Measurements from ENCODE around the gene C19orf73. TPM values are rescaled to one million over a fixed set of nuclear protein-coding genes. Genes with fewer than 3 reads are reported as not detected.
"Not testable (repeated sequence)": the region's sequence is repeated elsewhere in the genome, so short reads cannot be mapped to it uniquely, and the experiment has no call there.

C19orf73 gene
- total and polyA plus RNA-seq, 2 donors from 2014 or later, result 0.82 to 3.9 TPM

- peak overlapping the region in 2 of 3 donors; percentile 51 to 89 for H3K4me3 ChIP-seq (ENCODE audit: low read length in 3 of 3)
- no peaks in the 10 kb centered on the region for H3K9me3 ChIP-seq (ENCODE audit: control insufficient read depth in 2 of 3, insufficient read depth in 1 of 3, low read length in 3 of 3)
- no peak for TF ChIP-seq CTCF (IDR thresholded peaks at IDR 0.05; ENCODE audit: borderline replicate concordance, extremely low read depth, insufficient read depth)
- H3K27ac ChIP-seq (ENCODE audit: low read depth in 2 of 2, low read length in 2 of 2), result peak overlapping the region; percentile 16 to 41
- no peaks in the 10 kb centered on the region for H3K27me3 ChIP-seq (ENCODE audit: control insufficient read depth, insufficient read depth, low read length)
- peak in 2 of 5 donors; percentile 59 to 67 for DNase-seq
- peaks cover 0 to 25% (median 0%) of the 10 kb centered on the region in 3 donors for H3K4me1 ChIP-seq (ENCODE audit: control insufficient read depth in 2 of 3, insufficient read depth in 2 of 3, low read depth in 1 of 3, low read length in 3 of 3)
- peak overlapping the region in 1 of 3 donors; percentile 40 for H3K9ac ChIP-seq (ENCODE audit: low read length in 3 of 3)
- FAIRE-seq, result no peak
- intact Hi-C loops (cut with DNase I), result no loop called here
- H3K36me3 ChIP-seq (ENCODE audit: control insufficient read depth in 2 of 3, insufficient read depth in 3 of 3, low read length in 3 of 3), result no peaks in the 10 kb centered on the region
Measured at GRCh38 chr19:49148044-49148682, 29.2 kb upstream of the C19orf73 start.

- H3K9me3 ChIP-seq (ENCODE audit: control insufficient read depth in 2 of 3, insufficient read depth in 1 of 3, low read length in 3 of 3); intact Hi-C loops (cut with DNase I); FAIRE-seq; H3K9ac ChIP-seq (ENCODE audit: low read length in 3 of 3); H3K27ac ChIP-seq (ENCODE audit: low read depth in 2 of 2, low read length in 2 of 2); DNase-seq; H3K36me3 ChIP-seq (ENCODE audit: control insufficient read depth in 2 of 3, insufficient read depth in 3 of 3, low read length in 3 of 3); H3K27me3 ChIP-seq (ENCODE audit: control insufficient read depth, insufficient read depth, low read length): not testable (repeated sequence)
- Histone ChIP-seq H3K4me1 (ENCODE audit: control insufficient read depth in 2 of 3, insufficient read depth in 2 of 3, low read depth in 1 of 3, low read length in 3 of 3) (peaks cover 0 to 26% (median 0%) of the 10 kb centered on the region in 3 donors), H3K4me3 (ENCODE audit: low read length in 3 of 3) (peak overlapping the region in 1 of 3 donors; percentile 44)
Measured at GRCh38 chr19:49146408-49146770, 27.4 kb upstream of the C19orf73 start.

GRCh38 chr19:49145573-49146407, 26.8 kb upstream of the C19orf73 start:
- H3K9me3 ChIP-seq (ENCODE audit: control insufficient read depth in 2 of 3, insufficient read depth in 1 of 3, low read length in 3 of 3), result no peaks in the 10 kb centered on the region
- no peaks in the 10 kb centered on the region for H3K27me3 ChIP-seq (ENCODE audit: control insufficient read depth, insufficient read depth, low read length)
- no peaks in the 10 kb centered on the region for H3K36me3 ChIP-seq (ENCODE audit: control insufficient read depth in 2 of 3, insufficient read depth in 3 of 3, low read length in 3 of 3)
- H3K9ac ChIP-seq (ENCODE audit: low read length in 3 of 3), result no peak overlapping the region
- peak overlapping the region in 2 of 3 donors; percentile 14 to 44 for H3K4me3 ChIP-seq (ENCODE audit: low read length in 3 of 3)
- DNase-seq (peak; percentile 87 to 93 (median 92)), FAIRE-seq (no peak)
- intact Hi-C loops (cut with DNase I), result no loop called here
- no peak overlapping the region for H3K27ac ChIP-seq (ENCODE audit: low read depth in 2 of 2, low read length in 2 of 2)
- peak; percentile 70 for TF ChIP-seq CTCF (IDR thresholded peaks at IDR 0.05; ENCODE audit: borderline replicate concordance, extremely low read depth, insufficient read depth)
- H3K4me1 ChIP-seq (ENCODE audit: control insufficient read depth in 2 of 3, insufficient read depth in 2 of 3, low read depth in 1 of 3, low read length in 3 of 3), result peaks cover 0 to 22% (median 0%) of the 10 kb centered on the region in 3 donors

- DNase-seq, result peak; percentile 94 to 97 (median 96)
- TF ChIP-seq CTCF (IDR thresholded peaks at IDR 0.05; ENCODE audit: borderline replicate concordance, extremely low read depth, insufficient read depth), result no peak
- Histone ChIP-seq H3K27me3 (ENCODE audit: control insufficient read depth, insufficient read depth, low read length) (no peaks in the 10 kb centered on the region), H3K36me3 (ENCODE audit: control insufficient read depth in 2 of 3, insufficient read depth in 3 of 3, low read length in 3 of 3) (no peaks in the 10 kb centered on the region), H3K4me3 (ENCODE audit: low read length in 3 of 3) (peak overlapping the region; percentile 71 to 81 (median 73)), H3K9ac (ENCODE audit: low read length in 3 of 3) (peak overlapping the region in 2 of 3 donors; percentile 65 to 79), H3K9me3 (ENCODE audit: control insufficient read depth in 2 of 3, insufficient read depth in 1 of 3, low read length in 3 of 3) (no peaks in the 10 kb centered on the region), H3K27ac (ENCODE audit: low read depth in 2 of 2, low read length in 2 of 2) (no peak overlapping the region), H3K4me1 (ENCODE audit: control insufficient read depth in 2 of 3, insufficient read depth in 2 of 3, low read depth in 1 of 3, low read length in 3 of 3) (peaks cover 0 to 8% (median 0%) of the 10 kb centered on the region in 3 donors)
- peak; percentile 45 for FAIRE-seq
- intact Hi-C loops (cut with DNase I), result no loop called here
Measured at GRCh38 chr19:49142866-49143335, 24.0 kb upstream of the C19orf73 start.
